ENCODE results near the gene JMJD1C.
"Not testable (repeated sequence)": the region's sequence is repeated elsewhere in the genome, so short reads cannot be mapped to it uniquely, and the experiment has no call there.

Gene JMJD1C

DNA sequence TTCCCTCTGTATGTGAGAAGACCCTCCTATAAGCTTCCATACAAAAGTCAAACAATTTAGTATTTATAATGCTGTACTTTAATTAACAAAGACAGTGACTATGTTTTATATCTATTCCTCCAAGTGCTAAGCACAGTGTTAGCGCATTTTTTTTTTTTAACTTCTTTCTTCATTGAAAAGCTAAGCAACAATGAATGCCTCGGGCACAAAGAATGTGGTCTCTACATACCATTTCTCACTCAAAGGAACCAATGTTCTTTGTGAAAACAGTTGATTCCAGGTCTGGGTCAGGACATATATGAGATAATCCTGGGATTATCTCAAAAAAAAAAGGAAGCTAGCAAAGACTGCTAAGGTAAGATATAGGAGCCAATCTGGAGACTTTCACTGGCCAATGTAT lies 29.2 kb upstream of the JMJD1C start:
- TF ChIP-seq POLR2A (IDR thresholded peaks at IDR 0.05; ENCODE audit: low read depth, low read length): no peak
- no peak for DNase-seq (ENCODE audit: insufficient read length, low spot score)
- FAIRE-seq: peak; percentile 75

DNA sequence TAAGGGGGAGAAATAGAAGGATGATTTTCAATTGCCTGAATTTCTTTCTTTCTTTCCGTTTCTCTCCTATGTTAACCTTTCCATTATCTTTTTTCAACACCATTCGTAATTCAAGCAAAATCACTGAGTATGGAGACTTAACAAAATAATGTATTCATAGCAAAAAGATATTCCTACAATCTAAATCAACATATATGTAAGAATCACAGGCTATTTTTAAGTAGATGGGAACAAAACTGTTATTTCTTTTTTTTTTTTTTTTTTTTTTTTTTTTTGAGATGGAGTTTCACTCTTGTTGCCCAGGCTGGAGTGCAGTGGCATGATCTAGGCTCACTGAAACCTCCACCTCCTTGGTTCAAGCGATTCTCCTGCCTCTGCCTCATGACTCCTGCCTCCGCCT lies 27.2 kb upstream of the JMJD1C start:
- DNase-seq (ENCODE audit: insufficient read length, low spot score) (no peak), FAIRE-seq (peak; percentile 95)
- TF ChIP-seq POLR2A (IDR thresholded peaks at IDR 0.05; ENCODE audit: low read depth, low read length): no peak

DNA sequence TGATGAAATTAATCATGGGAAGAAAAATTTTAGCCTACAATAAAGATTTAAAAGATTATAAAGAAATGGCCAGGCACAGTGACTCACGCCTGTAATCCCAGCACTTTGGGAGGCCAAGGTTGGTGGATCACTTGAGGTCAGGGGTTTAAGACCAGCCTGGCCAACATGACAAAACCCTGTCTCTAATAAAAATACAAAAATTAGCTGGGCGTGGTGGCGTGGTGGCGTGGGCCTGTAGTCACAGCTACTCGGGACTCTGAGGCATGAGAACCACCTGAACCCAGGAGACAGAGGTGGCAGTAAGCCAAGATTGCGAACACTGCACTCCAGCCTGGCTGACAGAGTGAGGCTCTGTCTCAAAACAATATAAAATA lies 26.5 kb upstream of the JMJD1C start:
- DNase-seq (ENCODE audit: insufficient read length, low spot score); FAIRE-seq: not testable (repeated sequence)

DNA sequence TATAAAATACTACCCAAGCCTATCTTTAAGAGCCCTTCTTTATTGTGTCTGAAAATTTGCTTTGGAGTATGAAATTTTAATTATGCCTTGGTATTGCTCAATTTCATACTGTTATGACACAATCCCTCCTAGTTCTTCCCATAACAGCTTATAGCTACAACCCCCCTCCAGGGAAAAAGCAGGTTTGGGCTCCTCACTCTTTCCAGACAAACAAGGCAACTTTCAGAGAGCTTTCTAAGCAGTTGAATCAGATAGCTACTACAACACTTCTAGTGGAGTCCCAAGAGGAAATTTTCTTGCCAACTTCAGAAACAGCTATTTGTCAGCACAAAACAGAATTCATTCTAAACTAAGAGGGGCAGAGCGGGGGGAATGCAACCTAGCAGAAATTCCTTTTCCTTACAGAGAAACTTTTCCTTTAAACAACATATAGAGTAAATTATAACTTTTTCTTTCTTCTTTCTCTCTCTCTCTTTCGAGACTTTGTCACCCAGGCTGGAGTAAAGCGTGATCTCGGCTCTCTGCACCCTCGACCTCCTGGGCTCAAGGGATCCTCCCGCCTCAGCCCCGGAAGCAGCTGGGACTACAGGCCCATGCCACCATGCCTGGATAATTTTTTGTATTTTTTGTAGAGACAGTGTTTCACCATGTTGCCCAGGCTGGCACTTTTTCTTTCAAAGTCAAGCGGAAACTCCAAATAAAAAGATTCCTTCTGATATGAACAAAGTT lies 26.0 kb upstream of the JMJD1C start:
- DNase-seq (ENCODE audit: insufficient read length, low spot score) (no peak), FAIRE-seq (peak; percentile 86)
- TF ChIP-seq POLR2A (IDR thresholded peaks at IDR 0.05; ENCODE audit: low read depth, low read length): no peak

DNA sequence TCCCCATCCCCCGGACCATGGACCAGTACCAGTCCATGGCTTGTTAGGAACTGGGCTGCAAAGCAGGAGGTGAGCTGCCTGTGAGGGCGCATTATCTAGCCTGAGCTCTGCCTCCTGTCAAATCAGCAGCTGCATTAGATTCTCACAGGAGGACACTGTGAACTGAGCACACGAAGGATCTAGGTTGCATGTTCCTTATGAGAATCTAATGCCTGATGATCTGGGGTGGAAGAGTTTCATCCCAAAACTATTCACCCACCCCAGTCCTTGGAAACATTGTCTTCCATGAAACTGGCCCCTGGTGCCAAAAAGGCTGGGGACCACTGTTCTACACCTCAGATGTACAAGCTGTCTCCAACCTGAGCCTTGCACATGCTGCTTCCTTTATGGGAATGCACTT lies 24.1 kb upstream of the JMJD1C start:
- no peak for FAIRE-seq
- no peak for DNase-seq (ENCODE audit: insufficient read length, low spot score)
- no peak for TF ChIP-seq POLR2A (IDR thresholded peaks at IDR 0.05; ENCODE audit: low read depth, low read length)

DNA sequence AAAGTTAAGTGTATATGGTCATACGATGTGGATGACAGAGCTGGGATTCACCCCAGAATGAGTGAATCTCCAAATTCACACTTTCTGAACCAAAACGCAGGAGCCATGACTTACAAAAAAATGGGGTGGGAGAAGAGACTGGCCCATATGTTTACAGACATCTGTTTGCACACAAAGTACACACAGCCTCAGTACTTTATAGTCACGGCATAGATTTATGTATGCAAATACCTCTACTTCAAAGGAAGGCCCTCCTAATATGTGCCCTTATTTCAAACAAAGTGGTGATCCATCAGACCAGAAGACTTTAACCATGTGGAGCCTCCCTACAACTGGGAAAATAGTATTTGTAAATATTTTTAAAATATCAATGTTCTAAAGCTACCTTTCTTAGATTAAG lies 22.2 kb upstream of the JMJD1C start:
- no peak for TF ChIP-seq POLR2A (IDR thresholded peaks at IDR 0.05; ENCODE audit: low read depth, low read length)
- no peak for DNase-seq (ENCODE audit: insufficient read length, low spot score)
- no peak for FAIRE-seq

DNA sequence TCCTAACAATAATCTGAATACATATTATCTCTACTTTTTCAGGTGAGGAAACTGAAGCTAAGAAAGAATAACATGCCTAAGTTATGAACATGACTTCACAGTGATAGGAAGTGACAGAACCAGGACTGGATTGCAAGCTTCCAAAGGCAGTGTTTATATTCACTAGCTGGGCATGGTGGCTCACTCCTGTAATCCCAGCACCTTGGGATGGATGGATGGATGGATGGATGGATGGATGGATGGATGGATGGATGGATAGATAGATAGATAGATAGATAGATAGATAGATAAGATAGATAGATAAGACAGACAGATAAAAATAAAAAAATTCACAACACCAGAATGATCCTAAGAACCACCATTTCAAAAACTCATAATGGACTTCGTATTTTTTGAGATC lies 18.2 kb upstream of the JMJD1C start:
- no peak for TF ChIP-seq POLR2A (IDR thresholded peaks at IDR 0.05; ENCODE audit: low read depth, low read length)
- DNase-seq (ENCODE audit: insufficient read length, low spot score) (no peak), FAIRE-seq (no peak)

DNA sequence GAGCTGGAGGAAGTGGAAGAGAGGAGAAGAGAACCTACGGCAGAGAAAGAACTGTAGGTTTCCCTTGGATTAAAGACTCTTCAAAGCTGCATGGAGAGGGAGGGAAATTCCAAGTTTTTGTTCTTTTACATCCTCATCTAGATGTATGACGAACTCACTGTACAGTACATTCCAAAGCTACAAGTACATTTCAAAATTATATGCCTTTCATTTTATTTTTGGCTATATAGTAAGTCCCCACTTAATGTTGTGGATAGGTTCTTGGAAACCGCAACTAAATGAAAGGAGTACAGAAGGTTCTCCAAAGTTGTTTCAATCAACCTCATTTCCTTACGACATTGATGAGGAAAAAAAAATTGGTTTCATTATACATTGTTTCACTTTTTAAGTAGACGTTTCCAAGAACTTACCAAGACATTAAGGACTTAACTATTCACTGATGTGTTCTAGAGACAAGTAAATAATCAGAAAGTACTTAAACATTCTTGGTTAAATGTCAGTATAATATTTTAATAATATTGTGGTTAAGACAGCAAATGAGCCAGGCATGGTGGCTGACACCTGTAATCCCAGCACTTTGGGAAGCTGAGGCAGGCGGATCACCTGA lies 16.1 kb upstream of the JMJD1C start:
- DNase-seq (ENCODE audit: insufficient read length, low spot score): no peak
- FAIRE-seq: peak; percentile 84
- TF ChIP-seq POLR2A (IDR thresholded peaks at IDR 0.05; ENCODE audit: low read depth, low read length): no peak

DNA sequence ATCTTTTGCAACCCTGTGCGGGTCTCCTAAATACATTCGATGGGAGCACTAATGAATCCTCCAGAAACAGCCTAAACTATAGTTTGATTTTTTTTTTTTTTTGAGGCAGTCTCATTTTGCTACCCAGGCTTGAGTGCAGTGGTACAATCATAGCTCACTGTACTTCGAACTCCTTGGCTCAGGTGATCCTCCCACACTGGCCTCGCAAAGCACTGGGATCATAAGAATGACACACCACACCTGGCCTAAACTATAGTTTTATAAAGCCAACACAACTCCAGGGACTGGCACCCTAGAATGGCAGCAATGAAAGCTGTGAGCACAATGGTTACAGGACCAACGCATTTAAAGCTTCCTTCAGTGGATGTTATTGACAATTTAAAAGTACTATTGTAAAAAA lies 14.5 kb upstream of the JMJD1C start:
- FAIRE-seq (peak; percentile 57), DNase-seq (ENCODE audit: insufficient read length, low spot score) (no peak)
- no peak for TF ChIP-seq POLR2A (IDR thresholded peaks at IDR 0.05; ENCODE audit: low read depth, low read length)

DNA sequence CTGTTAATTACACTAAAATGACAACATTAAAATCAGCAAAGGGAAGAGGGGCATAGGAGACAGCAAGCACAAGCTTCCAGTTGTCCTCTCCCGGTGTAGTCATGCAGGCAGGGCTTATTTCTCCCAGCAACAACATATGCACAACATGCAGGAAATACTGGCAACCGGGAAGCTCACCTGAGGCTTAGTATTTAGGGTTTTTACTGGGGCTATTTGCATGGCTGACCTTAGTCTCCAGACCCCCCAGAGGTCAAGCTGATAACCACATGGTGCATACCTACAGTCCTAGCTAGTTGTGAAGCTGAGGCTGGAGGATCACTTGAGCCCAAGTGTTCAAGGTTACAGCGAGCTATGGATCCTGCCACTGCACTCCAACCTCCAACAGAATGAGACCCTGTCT lies 12.8 kb upstream of the JMJD1C start:
- FAIRE-seq (peak; percentile 55), DNase-seq (ENCODE audit: insufficient read length, low spot score) (no peak)
- no peak for TF ChIP-seq POLR2A (IDR thresholded peaks at IDR 0.05; ENCODE audit: low read depth, low read length)

DNA sequence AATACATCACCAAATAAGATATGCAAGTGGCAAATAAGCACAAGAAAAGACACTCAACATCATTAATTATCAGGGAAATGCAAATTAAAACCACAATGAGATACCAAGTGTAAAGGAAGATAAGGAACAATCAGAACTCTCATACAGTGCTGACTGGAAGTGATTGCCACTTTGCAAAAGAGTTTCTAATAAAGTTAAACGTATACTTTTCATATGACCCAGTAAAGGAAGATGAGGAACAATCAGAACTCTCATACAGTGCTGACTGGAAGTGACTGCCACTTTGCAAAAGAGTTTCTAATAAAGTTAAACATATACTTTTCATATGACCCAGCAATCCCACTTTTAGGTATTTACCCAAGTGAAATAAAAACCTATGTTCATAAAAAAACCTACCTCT lies 12.2 kb upstream of the JMJD1C start:
- FAIRE-seq (peak; percentile 78), DNase-seq (ENCODE audit: insufficient read length, low spot score) (no peak)
- no peak for TF ChIP-seq POLR2A (IDR thresholded peaks at IDR 0.05; ENCODE audit: low read depth, low read length)

DNA sequence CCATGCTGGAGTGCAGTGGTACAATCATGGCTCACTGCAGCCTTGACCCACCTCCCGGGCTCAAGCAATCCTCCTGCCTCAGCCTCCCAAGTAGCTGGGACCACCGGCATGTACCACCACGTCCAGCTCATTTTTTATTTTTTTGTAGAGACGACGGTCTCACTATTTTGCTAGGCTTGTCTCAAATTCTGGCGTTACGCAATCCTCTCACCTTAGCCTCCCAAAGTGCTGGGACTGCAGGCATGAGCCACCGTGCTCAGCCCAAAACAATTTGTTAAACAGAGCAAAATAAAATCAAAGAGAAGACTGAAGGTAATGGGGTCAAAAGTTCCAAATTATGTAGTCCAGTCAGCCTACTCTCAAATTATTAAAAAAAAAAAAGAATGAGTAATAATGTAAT lies 8.7 kb upstream of the JMJD1C start:
- DNase-seq (ENCODE audit: insufficient read length, low spot score) (no peak), FAIRE-seq (no peak)
- TF ChIP-seq POLR2A (IDR thresholded peaks at IDR 0.05; ENCODE audit: low read depth, low read length): no peak

DNA sequence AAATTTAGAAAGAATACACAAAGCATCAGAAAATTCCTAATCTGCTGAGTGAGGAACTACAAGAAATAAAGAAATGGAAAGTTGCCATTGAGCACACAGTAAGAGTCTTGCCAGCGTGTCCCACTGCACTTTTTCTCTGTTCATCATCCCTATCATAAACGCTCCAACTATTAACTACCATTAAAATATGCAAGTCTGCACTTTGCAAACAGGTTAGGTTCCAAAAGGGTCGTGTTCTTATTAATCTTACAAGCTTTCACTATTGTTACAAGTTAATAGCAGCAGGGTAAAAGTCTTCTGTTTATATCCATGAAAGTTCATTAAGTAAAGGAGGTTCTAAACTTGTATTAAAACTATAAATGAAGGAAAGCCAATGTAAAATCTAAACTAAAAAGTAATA lies 5.2 kb upstream of the JMJD1C start:
- FAIRE-seq (peak; percentile 6), DNase-seq (ENCODE audit: insufficient read length, low spot score) (no peak)
- TF ChIP-seq POLR2A (IDR thresholded peaks at IDR 0.05; ENCODE audit: low read depth, low read length): no peak

DNA sequence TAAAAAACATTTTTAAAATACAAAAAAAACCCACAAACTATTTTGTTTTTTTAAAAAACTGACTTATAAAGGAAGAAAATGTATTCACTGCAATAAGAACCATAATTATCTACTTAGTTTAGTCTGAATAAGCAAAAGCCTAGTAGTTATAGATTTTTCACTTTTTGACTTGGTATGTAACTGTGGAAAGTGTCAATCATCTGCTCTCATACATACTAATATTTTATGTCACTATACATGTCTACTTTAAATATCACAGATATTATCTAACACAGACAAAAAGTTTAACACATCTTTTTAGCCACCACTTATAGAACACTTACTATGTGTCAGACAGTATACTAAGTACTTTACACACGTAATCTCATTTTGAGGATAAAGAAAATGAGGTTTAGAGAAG lies 3.2 kb upstream of the JMJD1C start:
- DNase-seq (ENCODE audit: insufficient read length, low spot score): no peak
- TF ChIP-seq POLR2A (IDR thresholded peaks at IDR 0.05; ENCODE audit: low read depth, low read length): no peak
- no peak for FAIRE-seq

DNA sequence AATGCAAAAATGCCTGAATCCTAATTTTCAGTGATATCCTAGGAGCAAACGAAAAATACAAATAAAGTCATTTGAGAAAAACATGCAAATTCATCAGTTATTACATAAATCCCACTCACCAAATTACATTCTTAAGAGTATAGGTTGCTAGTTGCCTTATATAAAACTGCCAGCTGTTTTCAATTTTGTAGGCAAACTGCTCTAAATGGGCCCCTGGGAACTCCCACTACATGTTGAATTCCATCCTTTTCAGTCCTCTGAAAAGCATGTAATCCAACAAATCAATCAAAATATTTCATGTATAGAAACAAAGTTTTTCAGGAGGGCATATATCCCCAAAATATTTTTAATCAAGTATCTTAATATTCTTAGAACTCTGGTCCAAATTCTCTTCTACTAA lies 2.1 kb upstream of the JMJD1C start:
- FAIRE-seq (peak; percentile 80), DNase-seq (ENCODE audit: insufficient read length, low spot score) (no peak)

More for the DNA sequence above, 2.1 kb upstream of the JMJD1C start:
- no peak for TF ChIP-seq POLR2A (IDR thresholded peaks at IDR 0.05; ENCODE audit: low read depth, low read length)
